ENCODE results near the gene NDFIP1. TPM values are rescaled to one million over a fixed set of nuclear protein-coding genes. Genes with fewer than 3 reads are reported as not detected.

The NDFIP1 gene
- total RNA-seq, 1 experiment from 2014 or later, result 40.9 TPM

DNA sequence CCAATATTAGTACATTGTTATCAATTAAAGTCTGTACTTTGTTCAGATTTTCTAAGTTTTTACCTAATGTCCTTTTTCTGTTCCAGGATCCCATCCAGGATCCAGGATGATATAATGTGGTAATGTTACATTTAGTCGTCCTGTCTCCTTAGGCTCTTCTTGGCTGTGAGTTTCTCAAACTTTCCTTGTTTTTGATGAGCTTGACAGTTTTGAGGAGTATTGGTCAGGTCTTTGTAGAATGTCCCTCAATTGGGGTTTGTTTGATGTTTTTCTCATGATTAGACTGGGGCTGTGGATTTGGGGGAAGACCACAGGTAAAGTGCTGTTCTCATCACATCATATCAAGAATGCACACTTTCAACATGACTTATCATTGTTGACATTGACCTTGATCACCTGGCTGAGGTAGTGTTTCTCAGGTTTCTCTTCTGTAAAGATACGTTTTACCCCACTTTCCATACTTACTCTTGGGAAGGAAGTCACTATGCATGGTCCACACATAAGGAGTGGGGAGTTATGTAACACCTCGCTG, 9.6 kb downstream of the NDFIP1 start:
- no peak overlapping the region for H3K4me3 ChIP-seq (ENCODE audit: low read depth in 2 of 2, low read length in 2 of 2)
- H3K36me3 ChIP-seq (ENCODE audit: control insufficient read depth, insufficient read depth, low read length), result no peaks in the 10 kb centered on the region
- no peaks in the 10 kb centered on the region for H3K9me3 ChIP-seq (ENCODE audit: control insufficient read depth, insufficient read depth, low read depth, low read length)
- DNase-seq (ENCODE audit: low read depth, low spot score) (no peak), ATAC-seq (no peak)
- in situ Hi-C loops (cut with HindIII; ENCODE audit: low pct_unique_long_range_greater_than_20kb, low sequenced_read_pairs), result no loop called here
- no peaks in the 10 kb centered on the region for H3K27me3 ChIP-seq (ENCODE audit: control insufficient read depth, insufficient read depth, low read length)
- TF ChIP-seq, protein P1, sequence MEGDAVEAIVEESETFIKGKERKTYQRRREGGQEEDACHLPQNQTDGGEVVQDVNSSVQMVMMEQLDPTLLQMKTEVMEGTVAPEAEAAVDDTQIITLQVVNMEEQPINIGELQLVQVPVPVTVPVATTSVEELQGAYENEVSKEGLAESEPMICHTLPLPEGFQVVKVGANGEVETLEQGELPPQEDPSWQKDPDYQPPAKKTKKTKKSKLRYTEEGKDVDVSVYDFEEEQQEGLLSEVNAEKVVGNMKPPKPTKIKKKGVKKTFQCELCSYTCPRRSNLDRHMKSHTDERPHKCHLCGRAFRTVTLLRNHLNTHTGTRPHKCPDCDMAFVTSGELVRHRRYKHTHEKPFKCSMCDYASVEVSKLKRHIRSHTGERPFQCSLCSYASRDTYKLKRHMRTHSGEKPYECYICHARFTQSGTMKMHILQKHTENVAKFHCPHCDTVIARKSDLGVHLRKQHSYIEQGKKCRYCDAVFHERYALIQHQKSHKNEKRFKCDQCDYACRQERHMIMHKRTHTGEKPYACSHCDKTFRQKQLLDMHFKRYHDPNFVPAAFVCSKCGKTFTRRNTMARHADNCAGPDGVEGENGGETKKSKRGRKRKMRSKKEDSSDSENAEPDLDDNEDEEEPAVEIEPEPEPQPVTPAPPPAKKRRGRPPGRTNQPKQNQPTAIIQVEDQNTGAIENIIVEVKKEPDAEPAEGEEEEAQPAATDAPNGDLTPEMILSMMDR (IDR thresholded peaks at IDR 0.05), result no peak
- TF ChIP-seq, protein P2, sequence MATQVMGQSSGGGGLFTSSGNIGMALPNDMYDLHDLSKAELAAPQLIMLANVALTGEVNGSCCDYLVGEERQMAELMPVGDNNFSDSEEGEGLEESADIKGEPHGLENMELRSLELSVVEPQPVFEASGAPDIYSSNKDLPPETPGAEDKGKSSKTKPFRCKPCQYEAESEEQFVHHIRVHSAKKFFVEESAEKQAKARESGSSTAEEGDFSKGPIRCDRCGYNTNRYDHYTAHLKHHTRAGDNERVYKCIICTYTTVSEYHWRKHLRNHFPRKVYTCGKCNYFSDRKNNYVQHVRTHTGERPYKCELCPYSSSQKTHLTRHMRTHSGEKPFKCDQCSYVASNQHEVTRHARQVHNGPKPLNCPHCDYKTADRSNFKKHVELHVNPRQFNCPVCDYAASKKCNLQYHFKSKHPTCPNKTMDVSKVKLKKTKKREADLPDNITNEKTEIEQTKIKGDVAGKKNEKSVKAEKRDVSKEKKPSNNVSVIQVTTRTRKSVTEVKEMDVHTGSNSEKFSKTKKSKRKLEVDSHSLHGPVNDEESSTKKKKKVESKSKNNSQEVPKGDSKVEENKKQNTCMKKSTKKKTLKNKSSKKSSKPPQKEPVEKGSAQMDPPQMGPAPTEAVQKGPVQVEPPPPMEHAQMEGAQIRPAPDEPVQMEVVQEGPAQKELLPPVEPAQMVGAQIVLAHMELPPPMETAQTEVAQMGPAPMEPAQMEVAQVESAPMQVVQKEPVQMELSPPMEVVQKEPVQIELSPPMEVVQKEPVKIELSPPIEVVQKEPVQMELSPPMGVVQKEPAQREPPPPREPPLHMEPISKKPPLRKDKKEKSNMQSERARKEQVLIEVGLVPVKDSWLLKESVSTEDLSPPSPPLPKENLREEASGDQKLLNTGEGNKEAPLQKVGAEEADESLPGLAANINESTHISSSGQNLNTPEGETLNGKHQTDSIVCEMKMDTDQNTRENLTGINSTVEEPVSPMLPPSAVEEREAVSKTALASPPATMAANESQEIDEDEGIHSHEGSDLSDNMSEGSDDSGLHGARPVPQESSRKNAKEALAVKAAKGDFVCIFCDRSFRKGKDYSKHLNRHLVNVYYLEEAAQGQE (IDR thresholded peaks at IDR 0.05; ENCODE audit: insufficient read depth in 1 of 2, low read depth in 2 of 2, low read length in 1 of 2), result no peak
- TF ChIP-seq POLR2AphosphoS5 (IDR thresholded peaks at IDR 0.05; ENCODE audit: low read depth, low read length), result no peak
- TF ChIP-seq SIN3A (IDR thresholded peaks at IDR 0.05; ENCODE audit: borderline replicate concordance, insufficient read depth, low read depth, low read length), result no peak
- no peak for TF ChIP-seq TCF7L2 (IDR thresholded peaks at IDR 0.05; ENCODE audit: low read depth, low read length)
- ChIA-PET POLR2A (no interaction called here), CTCF (no interaction called here)
- H3K4me1 ChIP-seq (ENCODE audit: control insufficient read depth, insufficient read depth, low read length), result no peaks in the 10 kb centered on the region
- intact Hi-C loops (cut with micrococcal nuclease; ENCODE audit: unreplicated experiment), result no loop called here
- no TSS peak for BruUV-seq (replicated peaks)
- no peak overlapping the region for H3K27ac ChIP-seq (ENCODE audit: low read length)

DNA sequence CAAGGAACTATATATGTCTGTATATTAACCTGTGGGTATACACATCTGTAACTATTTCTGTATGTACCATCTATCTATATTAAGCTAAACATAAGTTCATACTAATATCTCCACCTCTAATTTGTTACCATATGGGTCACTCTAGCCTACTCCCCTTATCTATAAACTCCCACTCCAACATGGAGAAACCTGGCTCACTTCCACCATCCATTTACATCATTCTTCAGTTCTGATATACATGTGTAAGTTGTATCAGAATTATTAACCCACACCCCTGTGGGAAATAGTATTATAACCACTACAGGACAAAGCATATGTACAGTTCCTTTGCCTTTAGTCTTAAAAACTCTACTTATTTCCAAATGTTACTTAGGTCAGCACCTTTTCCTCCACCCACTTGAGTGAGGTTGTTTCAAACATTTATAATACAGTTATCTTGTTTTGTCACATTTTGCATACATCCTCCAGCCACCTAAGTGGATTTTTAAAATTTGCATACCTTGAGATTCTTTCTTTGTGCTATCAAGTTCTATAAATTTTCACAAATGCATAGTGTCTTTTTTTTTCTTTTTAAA, 10.6 kb downstream of the NDFIP1 start:
- DNase-seq (ENCODE audit: low read depth, low spot score), result no peak
- H3K9me3 ChIP-seq (ENCODE audit: control insufficient read depth, insufficient read depth, low read depth, low read length), result no peaks in the 10 kb centered on the region
- ATAC-seq, result no peak
- ChIA-PET POLR2A (no interaction called here), CTCF (no interaction called here)
- in situ Hi-C loops (cut with HindIII; ENCODE audit: low pct_unique_long_range_greater_than_20kb, low sequenced_read_pairs), result no loop called here
- no peaks in the 10 kb centered on the region for H3K36me3 ChIP-seq (ENCODE audit: control insufficient read depth, insufficient read depth, low read length)
- intact Hi-C loops (cut with micrococcal nuclease; ENCODE audit: unreplicated experiment), result no loop called here
- H3K4me1 ChIP-seq (ENCODE audit: control insufficient read depth, insufficient read depth, low read length), result no peaks in the 10 kb centered on the region
- H3K27me3 ChIP-seq (ENCODE audit: control insufficient read depth, insufficient read depth, low read length), result no peaks in the 10 kb centered on the region
- no peak overlapping the region for H3K27ac ChIP-seq (ENCODE audit: low read length)
- no peak for TF ChIP-seq SIN3A (IDR thresholded peaks at IDR 0.05; ENCODE audit: borderline replicate concordance, insufficient read depth, low read depth, low read length)
- no peak for TF ChIP-seq TCF7L2 (IDR thresholded peaks at IDR 0.05; ENCODE audit: low read depth, low read length)
- TF ChIP-seq POLR2AphosphoS5 (IDR thresholded peaks at IDR 0.05; ENCODE audit: low read depth, low read length), result no peak
- TF ChIP-seq, protein P2 (IDR thresholded peaks at IDR 0.05; ENCODE audit: insufficient read depth in 1 of 2, low read depth in 2 of 2, low read length in 1 of 2), result no peak
- TF ChIP-seq, protein P1 (IDR thresholded peaks at IDR 0.05), result no peak
- BruUV-seq (replicated peaks), result no TSS peak
- no peak overlapping the region for H3K4me3 ChIP-seq (ENCODE audit: low read depth in 2 of 2, low read length in 2 of 2)
